Neural crest cell (in vitro differentiated cells): ENCODE data around the gene TMEM18. TPM values are rescaled to one million over a fixed set of nuclear protein-coding genes. Genes with fewer than 3 reads are reported as not detected.
A peak's percentile ranks its signal among the peaks of the same experiment; 100 is the strongest.

Experiments used
- DNase-seq: peaks from one replicate; pipeline ENCODE4 v3.0.0; 2021; ENCODE audit warnings: low read depth, mixed read lengths, low spot score
- H3K27ac Mint-ChIP-seq: one replicate; pipeline ENCODE4 v1.8.0; 2021; ENCODE audit warnings: mild to moderate bottlenecking, mixed read lengths; ENCODE audit not compliant: unreplicated experiment
- H3K27me3 Mint-ChIP-seq: 2 replicates; pipeline ENCODE4 v1.8.0; 2021; ENCODE audit warnings: low read depth, mild to moderate bottlenecking, mixed read lengths
- H3K36me3 Mint-ChIP-seq: 2 replicates; pipeline ENCODE4 v1.8.0; 2021; ENCODE audit warnings: low read depth, mild to moderate bottlenecking, mixed read lengths
- H3K4me1 Mint-ChIP-seq: 2 replicates; pipeline ENCODE4 v1.8.0; 2021; ENCODE audit warnings: mixed read lengths
- H3K4me3 Mint-ChIP-seq: one replicate; pipeline ENCODE4 v1.8.0; 2021; ENCODE audit warnings: mild to moderate bottlenecking, mixed read lengths
- H3K9me3 Mint-ChIP-seq: 2 replicates; pipeline ENCODE4 v1.8.0; 2021; ENCODE audit warnings: mixed read lengths
- total RNA-seq: library from RNA; stranded (reverse); gene quantifications from 2 replicates; pipeline ENCODE4 v1.2.1, GENCODE V29; 2021
- TF ChIP-seq, protein P1 (sequence below): fragments of 200-600 bp; sonication (generic); conservative IDR thresholded peaks from 2 replicates; pipeline ENCODE4 v1.5.0; 2021; ENCODE audit warnings: antibody characterized with exemption, mild to moderate bottlenecking

Gene TMEM18
- total RNA-seq, 1 donor from 2014 or later: 27.7 TPM

DNA sequence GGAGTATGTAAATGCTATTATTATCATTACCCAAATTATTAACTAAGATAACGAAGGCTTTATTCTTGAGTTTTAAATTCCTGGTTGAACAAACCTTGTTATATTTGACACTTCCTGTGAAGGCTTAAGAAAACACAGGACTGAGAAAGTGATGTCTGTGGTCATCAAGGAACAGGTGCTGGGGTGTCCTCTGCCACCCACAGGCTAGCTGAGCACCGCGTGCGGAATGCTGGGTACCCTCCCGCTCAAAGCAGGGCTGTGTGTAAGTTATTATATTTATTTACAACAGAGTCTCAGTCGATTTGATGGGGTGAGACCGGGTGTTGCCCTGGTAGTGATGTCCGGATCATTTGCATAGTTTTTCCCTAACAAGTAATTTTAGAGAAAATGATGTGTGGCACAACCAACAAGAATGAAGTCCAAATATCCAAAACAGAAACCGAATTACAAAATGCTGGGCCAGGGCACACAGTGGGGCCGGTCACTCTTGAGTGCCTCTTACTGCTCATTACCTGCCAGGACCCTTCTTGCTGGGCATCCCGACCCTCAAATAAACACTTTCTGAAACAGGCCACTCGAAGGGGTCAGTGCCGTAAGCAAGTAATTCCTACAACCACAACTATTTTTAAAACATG lies 49.2 kb downstream of the TMEM18 start:
- no peak for DNase-seq
- H3K27ac Mint-ChIP-seq: no peak overlapping the region

DNA sequence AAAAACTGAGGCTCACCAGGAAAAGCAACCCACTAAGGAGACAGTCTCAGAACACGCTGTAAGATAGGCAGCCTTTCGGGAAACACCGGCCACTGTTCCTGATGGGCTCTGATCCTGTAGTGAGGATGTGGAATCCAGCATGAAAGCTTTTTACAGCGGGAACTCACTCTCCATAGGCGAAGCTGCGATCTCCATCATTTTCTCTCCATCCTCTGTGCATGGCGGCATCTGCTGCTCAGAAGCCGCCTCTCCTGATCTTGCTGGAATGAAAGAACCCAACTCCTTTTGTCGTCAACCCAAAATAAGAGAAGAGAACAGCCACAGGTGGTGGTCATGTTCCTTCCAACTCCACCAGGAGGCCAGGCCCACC lies 49.9 kb downstream of the TMEM18 start:
- no peak for DNase-seq
- Mint-ChIP-seq H3K4me3 (no peak overlapping the region), H3K9me3 (peaks cover 3% of the 10 kb centered on the region), H3K27me3 (no peaks in the 10 kb centered on the region), H3K36me3 (no peaks in the 10 kb centered on the region), H3K27ac (no peak overlapping the region), H3K4me1 (peaks cover 22% of the 10 kb centered on the region)
- TF ChIP-seq, protein P1, sequence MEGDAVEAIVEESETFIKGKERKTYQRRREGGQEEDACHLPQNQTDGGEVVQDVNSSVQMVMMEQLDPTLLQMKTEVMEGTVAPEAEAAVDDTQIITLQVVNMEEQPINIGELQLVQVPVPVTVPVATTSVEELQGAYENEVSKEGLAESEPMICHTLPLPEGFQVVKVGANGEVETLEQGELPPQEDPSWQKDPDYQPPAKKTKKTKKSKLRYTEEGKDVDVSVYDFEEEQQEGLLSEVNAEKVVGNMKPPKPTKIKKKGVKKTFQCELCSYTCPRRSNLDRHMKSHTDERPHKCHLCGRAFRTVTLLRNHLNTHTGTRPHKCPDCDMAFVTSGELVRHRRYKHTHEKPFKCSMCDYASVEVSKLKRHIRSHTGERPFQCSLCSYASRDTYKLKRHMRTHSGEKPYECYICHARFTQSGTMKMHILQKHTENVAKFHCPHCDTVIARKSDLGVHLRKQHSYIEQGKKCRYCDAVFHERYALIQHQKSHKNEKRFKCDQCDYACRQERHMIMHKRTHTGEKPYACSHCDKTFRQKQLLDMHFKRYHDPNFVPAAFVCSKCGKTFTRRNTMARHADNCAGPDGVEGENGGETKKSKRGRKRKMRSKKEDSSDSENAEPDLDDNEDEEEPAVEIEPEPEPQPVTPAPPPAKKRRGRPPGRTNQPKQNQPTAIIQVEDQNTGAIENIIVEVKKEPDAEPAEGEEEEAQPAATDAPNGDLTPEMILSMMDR: no peak

More for the DNA sequence above, 49.2 kb downstream of the TMEM18 start:
- Mint-ChIP-seq H3K4me1 (peaks cover 22% of the 10 kb centered on the region), H3K9me3 (peaks cover 4% of the 10 kb centered on the region), H3K4me3 (no peak overlapping the region), H3K36me3 (peaks cover 1% of the 10 kb centered on the region), H3K27me3 (no peaks in the 10 kb centered on the region)
- TF ChIP-seq, protein P1: no peak

DNA sequence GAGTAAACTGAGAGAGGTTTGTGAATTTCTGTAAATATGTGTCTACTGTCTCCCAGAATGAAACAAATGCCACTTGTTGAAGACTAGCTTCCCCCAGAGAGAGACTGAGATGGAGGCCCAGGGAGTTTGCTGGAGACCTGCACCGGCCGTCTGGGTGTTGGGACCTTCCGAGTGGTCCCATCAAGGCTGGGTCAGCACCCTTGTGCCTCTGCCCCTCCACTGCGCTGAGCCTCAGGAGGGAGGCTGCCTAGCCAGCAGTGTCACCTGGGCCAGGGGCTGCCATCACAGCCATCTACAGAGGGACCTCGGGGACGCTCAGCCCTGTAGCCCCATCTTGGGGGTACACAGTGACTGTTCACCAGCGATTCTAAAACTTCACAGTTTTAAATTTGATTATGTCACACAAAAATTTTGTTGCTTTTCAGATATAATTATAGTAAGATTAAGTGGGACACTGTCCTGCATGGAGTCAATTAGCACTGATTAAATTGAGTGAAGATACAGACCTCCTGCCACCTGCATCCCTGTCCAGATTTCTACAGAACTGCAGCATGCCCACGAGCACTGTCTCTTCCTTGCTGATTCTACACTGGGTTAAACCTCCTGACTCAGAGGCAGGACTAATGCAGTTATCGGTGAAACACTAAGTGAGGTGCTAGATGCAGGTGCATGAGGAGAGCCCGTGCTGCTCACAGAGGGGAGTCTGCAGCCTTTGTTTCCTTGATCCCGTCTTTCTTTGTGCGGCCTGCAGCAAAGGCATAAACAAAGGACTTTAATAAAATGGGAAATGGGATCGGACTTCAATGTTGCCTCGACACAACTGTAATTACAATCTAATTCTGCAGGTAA lies 50.5 kb downstream of the TMEM18 start:
- Mint-ChIP-seq H3K4me1 (peaks cover 22% of the 10 kb centered on the region), H3K4me3 (no peak overlapping the region), H3K36me3 (no peaks in the 10 kb centered on the region), H3K9me3 (peaks cover 3% of the 10 kb centered on the region), H3K27me3 (no peaks in the 10 kb centered on the region), H3K27ac (no peak overlapping the region)
- DNase-seq: no peak
- TF ChIP-seq, protein P1: no peak

DNA sequence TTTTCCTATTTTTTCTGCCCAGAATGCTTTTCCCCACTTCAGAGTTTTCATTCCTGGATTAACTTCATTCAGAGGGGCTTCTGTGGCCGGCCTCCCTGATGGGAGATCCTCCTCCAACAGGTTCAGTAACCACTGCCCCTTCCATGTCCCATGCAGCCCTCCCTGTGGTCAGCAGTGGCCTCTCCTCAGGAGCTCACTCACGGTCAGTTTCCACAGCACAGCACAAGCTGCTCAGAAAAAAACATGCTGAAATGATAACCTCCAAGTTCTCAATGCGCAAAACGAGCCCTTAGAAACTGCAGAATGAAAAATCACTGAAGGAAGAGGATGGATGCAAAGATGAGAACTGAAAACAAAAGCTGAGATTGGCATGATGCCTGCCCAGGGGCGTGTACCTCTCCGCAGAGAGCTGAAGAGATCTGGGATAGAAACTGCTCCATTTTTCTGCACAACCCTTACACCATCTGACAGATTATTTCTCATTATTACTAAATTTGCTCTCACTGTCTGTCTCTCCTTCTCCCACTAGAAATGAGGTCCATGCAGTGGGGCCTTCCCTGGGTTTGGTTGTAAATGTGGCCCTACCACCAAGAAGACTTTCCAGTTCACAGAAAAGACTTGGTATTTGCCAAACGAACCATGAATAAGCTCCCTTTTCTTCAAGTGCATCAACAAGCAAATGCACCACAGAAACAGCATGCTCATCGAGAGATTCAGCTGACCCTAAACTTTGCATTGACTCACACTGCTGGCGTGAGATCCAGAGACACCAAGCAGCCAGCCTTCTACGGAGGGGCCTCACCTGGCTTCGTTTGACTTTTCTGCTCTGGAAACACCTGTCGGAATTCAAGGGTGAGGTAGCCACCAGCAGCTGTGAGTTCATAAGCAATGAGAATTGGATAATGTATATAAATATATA lies 51.5 kb downstream of the TMEM18 start:
- DNase-seq: no peak
- Mint-ChIP-seq H3K4me3 (no peak overlapping the region), H3K4me1 (peaks cover 22% of the 10 kb centered on the region), H3K36me3 (no peaks in the 10 kb centered on the region), H3K9me3 (peaks cover 3% of the 10 kb centered on the region), H3K27ac (peak overlapping the region; percentile 44), H3K27me3 (no peaks in the 10 kb centered on the region)
- TF ChIP-seq, protein P1: no peak
